Measurements from ENCODE around the gene IL1RAPL1.
"Not testable (repeated sequence)": the region's sequence is repeated elsewhere in the genome, so short reads cannot be mapped to it uniquely, and the experiment has no call there.

Gene IL1RAPL1

GRCh38 chrX:29090811-29091210 is 503.6 kb downstream of the IL1RAPL1 start:
- DNase-seq (ENCODE audit: low read depth in 3 of 3, low spot score in 1 of 3): no peak

GRCh38 chrX:29107231-29107630 is 520.0 kb downstream of the IL1RAPL1 start:
- no peak for DNase-seq (ENCODE audit: low read depth in 3 of 3, low spot score in 1 of 3)

GRCh38 chrX:29110041-29110440 is 522.8 kb downstream of the IL1RAPL1 start:
- no peak for DNase-seq (ENCODE audit: low read depth in 3 of 3, low spot score in 1 of 3)

- no peak for DNase-seq (ENCODE audit: low read depth in 3 of 3, low spot score in 1 of 3)
These were observed 526.0 kb downstream of the IL1RAPL1 start for GRCh38 chrX:29113221-29113620.

- not testable (repeated sequence) for DNase-seq (ENCODE audit: low read depth in 3 of 3, low spot score in 1 of 3)
These were observed 535.6 kb downstream of the IL1RAPL1 start for GRCh38 chrX:29122817-29123216.

- no peak for DNase-seq (ENCODE audit: low read depth in 3 of 3, low spot score in 1 of 3)
These were observed 543.7 kb downstream of the IL1RAPL1 start for GRCh38 chrX:29130905-29131304.

GRCh38 chrX:29136904-29137303 is 549.7 kb downstream of the IL1RAPL1 start:
- no peak for DNase-seq (ENCODE audit: low read depth in 3 of 3, low spot score in 1 of 3)

- DNase-seq (ENCODE audit: low read depth in 3 of 3, low spot score in 1 of 3): no peak
These were observed 550.8 kb downstream of the IL1RAPL1 start for GRCh38 chrX:29138003-29138402.

GRCh38 chrX:29143356-29143755 is 556.1 kb downstream of the IL1RAPL1 start:
- no peak for DNase-seq (ENCODE audit: low read depth in 3 of 3, low spot score in 1 of 3)

- DNase-seq (ENCODE audit: low read depth in 3 of 3, low spot score in 1 of 3): no peak
These were observed 556.5 kb downstream of the IL1RAPL1 start for GRCh38 chrX:29143756-29144155.

GRCh38 chrX:29145316-29145715 is 558.1 kb downstream of the IL1RAPL1 start:
- no peak for DNase-seq (ENCODE audit: low read depth in 3 of 3, low spot score in 1 of 3)

GRCh38 chrX:29148511-29148910 is 561.3 kb downstream of the IL1RAPL1 start:
- no peak for DNase-seq (ENCODE audit: low read depth in 3 of 3, low spot score in 1 of 3)

GRCh38 chrX:29155286-29155685 is 568.0 kb downstream of the IL1RAPL1 start:
- no peak for DNase-seq (ENCODE audit: low read depth in 3 of 3, low spot score in 1 of 3)

GRCh38 chrX:29172880-29173279 is 585.6 kb downstream of the IL1RAPL1 start:
- no peak for DNase-seq (ENCODE audit: low read depth in 3 of 3, low spot score in 1 of 3)

- no peak for DNase-seq (ENCODE audit: low read depth in 3 of 3, low spot score in 1 of 3)
These were observed 600.0 kb downstream of the IL1RAPL1 start for GRCh38 chrX:29187264-29187663.

GRCh38 chrX:29196501-29196900 is 609.3 kb downstream of the IL1RAPL1 start:
- DNase-seq (ENCODE audit: low read depth in 3 of 3, low spot score in 1 of 3): no peak

GRCh38 chrX:29215251-29215650 is 628.0 kb downstream of the IL1RAPL1 start:
- no peak for DNase-seq (ENCODE audit: low read depth in 3 of 3, low spot score in 1 of 3)

- DNase-seq (ENCODE audit: low read depth in 3 of 3, low spot score in 1 of 3): no peak
These were observed 638.4 kb downstream of the IL1RAPL1 start for GRCh38 chrX:29225670-29226069.

- no peak for DNase-seq (ENCODE audit: low read depth in 3 of 3, low spot score in 1 of 3)
These were observed 642.6 kb downstream of the IL1RAPL1 start for GRCh38 chrX:29229802-29230201.

GRCh38 chrX:29231800-29232199 is 644.6 kb downstream of the IL1RAPL1 start:
- DNase-seq (ENCODE audit: low read depth in 3 of 3, low spot score in 1 of 3): no peak

- DNase-seq (ENCODE audit: low read depth in 3 of 3, low spot score in 1 of 3): no peak
These were observed 646.4 kb downstream of the IL1RAPL1 start for GRCh38 chrX:29233592-29234183.

- no peak for DNase-seq (ENCODE audit: low read depth in 3 of 3, low spot score in 1 of 3)
These were observed 650.7 kb downstream of the IL1RAPL1 start for GRCh38 chrX:29237972-29238371.

- DNase-seq (ENCODE audit: low read depth in 3 of 3, low spot score in 1 of 3): no peak
These were observed 654.6 kb downstream of the IL1RAPL1 start for GRCh38 chrX:29241809-29242208.

- no peak for DNase-seq (ENCODE audit: low read depth in 3 of 3, low spot score in 1 of 3)
These were observed 655.6 kb downstream of the IL1RAPL1 start for GRCh38 chrX:29242856-29243255.

Data from stimulated activated CD4-positive, alpha-beta T cell treated with anti-CD3 and anti-CD28 coated beads, TNF-alpha, amount 100 ng/mL, for 1 hour (primary cell).